Activated T-helper 1 cell treated with anti-CD3 and anti-CD28 coated beads, Interleukin-2, amount 50 U/mL, for 16 hours (primary cell): ENCODE results near the gene RANBP9.

Experiments
- DNase-seq, 2 donors: peaks; one replicate each; pipeline ENCODE4 v3.0.0-alpha.2; 2020; ENCODE audit warnings: low read depth in 1 of 2, low spot score in 1 of 2

Gene RANBP9

DNA sequence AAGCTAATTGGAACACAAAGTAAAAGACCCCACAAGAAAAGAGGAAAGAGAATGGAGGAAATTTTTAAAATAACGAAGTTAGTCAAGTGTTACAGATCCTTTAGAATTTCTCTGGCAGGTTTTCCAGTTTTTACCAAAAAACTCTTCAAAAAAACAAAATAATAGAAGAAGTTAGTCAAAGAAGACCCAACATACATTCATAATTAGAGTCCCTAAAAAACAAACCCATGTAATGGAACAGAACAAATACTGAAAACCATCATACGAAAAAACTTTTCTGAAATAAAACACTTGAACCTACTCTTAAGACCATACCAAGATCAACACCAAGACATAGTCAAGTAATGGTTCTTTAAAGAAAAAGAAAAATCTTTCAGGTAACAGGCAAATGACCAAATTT lies 31.6 kb downstream of the RANBP9 start:
- DNase-seq = no peak

GRCh38 chr6:13678255-13678983 lies 33.2 kb downstream of the RANBP9 start:
- no peak for DNase-seq

DNA sequence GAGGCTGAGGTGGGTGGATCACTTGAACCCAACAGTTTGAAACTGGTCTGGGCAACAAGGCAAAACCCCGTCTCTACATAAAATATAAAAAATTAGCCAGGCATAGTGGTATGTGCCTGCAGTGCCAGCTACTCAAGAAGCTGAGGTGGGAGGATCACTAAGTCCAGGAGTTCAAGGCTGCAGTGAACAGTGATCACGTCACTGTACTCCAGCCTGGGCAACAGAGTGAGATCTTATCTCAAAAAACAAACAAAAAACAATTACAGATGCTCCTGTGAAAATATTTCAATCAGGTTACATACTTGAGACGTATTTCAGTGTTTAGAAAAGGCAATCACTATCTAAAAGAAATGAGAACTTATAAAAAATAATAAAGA lies 33.8 kb downstream of the RANBP9 start:
- DNase-seq = no peak

DNA sequence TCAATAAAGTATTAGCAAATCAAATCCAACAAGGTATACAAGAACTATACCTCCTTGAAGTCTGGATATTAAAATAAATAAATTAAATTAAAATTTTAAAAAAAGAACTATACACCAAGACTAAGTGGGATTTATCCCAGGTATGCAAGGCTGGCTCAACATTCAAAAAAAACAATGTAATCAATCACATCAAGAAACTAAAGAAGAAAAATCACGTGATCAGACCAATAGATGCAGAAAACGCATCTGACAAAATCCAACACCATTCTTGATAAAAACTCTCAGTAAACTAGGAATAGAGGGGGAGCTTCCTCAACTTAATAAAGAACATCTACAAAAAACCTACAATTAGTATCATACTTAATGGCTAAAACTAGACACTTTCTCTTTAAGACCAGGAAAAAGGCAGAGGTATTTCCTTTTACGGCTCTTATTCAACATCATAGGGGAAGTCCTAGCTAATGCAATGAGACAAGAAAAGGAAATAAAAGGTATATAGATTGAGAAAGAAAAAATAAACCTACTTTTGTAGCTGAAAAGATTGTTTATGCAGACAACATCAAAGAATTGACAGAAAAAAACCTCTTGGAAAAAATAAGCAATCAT lies 35.0 kb downstream of the RANBP9 start:
- no peak for DNase-seq

GRCh38 chr6:13674533-13675190 lies 37.0 kb downstream of the RANBP9 start:
- DNase-seq = no peak

DNA sequence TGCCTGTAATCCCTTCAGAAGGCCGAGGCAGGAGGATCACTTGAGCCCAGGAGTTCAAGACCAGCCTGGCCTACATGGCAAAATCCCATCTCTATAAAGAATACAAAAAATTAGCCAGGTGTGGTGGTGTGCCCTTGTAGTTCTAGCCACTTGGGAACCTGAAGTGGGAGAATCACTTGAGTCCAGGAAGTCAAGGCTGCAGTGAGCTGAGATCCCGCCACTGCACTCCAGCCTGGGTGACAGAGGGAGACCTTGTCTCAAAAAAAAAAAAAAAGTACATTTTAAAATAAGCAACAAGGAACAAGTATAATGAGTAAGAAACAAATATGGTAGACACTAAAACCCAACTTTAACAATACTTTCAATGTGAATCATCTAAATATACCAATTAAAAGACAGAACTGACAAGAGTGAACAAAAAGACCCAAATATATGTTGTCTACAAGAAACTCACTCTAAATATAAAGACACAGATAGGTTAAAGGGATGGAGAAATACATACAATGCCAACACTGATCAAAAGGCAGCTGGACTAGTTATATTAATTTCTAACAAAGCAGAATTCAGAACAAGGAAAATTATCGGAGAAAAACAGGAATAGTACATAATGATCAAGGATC lies 37.7 kb downstream of the RANBP9 start:
- DNase-seq = no peak

GRCh38 chr6:13673368-13673767 lies 38.3 kb downstream of the RANBP9 start:
- DNase-seq = no peak

DNA sequence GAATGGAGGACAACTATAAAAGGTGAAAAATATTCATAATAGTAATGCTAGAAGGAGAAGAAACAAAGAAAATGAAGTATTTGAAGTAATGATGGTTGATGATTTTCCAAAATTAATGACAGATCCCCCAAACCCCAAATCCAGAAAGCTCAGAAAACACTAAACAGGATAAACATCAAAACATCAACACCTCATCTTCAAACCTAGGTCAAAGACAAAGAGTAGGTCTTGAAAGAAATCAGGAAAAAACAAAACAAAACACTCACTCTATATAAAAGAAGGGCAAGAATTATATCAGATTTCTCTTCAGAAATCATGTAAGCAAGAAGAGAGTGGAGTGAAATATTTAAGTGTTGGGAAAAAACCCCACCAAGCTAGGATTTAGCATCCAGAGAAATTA lies 38.7 kb downstream of the RANBP9 start:
- DNase-seq = no peak

GRCh38 chr6:13671548-13672127 lies 40.0 kb downstream of the RANBP9 start:
- no peak for DNase-seq

DNA sequence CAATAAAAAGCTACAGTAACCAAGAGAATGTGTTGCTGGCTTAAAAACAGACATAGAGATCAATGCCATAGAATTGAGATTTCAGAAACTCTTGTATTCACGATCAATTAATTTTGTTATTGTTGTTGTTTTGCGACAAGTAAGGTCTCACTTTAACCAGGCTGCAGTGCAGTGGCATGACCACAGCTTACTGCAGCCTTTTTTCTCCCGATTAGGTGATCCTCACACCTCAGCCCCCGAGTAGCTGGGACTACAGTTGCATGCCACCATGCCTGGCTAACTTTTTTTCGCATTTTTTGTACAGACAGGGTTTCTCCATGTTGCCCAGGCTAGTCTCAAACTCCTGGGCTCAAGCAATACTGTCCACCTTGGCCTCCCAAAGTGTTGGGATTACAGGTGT lies 42.2 kb downstream of the RANBP9 start:
- DNase-seq = no peak

DNA sequence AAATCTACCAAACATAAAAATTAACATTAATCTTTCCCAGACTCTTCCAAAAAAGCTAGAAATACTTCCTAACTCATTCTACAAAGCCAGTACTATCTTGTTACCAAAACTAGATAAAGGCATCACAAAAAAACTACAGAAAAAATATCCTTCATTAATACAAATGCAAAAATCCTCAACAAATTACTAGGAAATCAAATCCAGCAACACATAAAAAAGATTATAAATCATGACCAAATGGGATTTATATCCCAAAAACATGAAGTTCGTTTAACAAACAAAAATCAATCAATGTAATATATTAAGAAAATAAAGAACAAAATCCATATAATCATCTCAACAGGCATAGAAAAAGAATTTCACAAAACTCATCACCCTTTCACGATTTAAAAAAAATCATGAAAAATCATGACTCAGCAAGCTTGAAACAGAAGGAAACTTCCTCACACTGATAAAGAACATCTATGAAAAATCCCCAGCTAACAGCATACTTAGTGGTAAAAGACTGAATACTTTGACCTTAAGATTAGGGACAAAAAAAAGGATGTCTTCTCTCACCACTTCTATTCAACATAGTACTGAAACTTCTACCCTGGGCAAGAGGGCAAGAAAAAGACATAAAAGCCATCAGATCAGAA lies 43.2 kb downstream of the RANBP9 start:
- DNase-seq = no peak

DNA sequence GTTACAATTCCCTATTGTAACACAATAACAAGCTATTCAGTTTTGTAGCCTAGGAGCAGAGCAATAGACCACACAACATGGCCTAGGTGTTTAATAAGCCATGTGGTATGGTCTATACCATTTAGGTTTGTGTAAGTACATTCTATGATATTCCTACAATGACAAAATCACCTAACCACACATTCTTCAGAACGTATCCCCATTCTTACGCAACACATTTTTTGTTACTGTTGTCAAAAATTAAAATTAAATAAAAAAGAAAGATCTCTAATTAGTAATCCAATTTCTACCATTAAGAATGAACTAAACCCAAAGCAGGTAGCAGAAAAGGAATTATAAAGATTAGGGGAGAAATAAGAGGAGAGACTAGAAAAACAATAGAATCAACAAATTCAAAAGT lies 44.0 kb downstream of the RANBP9 start:
- DNase-seq = no peak

DNA sequence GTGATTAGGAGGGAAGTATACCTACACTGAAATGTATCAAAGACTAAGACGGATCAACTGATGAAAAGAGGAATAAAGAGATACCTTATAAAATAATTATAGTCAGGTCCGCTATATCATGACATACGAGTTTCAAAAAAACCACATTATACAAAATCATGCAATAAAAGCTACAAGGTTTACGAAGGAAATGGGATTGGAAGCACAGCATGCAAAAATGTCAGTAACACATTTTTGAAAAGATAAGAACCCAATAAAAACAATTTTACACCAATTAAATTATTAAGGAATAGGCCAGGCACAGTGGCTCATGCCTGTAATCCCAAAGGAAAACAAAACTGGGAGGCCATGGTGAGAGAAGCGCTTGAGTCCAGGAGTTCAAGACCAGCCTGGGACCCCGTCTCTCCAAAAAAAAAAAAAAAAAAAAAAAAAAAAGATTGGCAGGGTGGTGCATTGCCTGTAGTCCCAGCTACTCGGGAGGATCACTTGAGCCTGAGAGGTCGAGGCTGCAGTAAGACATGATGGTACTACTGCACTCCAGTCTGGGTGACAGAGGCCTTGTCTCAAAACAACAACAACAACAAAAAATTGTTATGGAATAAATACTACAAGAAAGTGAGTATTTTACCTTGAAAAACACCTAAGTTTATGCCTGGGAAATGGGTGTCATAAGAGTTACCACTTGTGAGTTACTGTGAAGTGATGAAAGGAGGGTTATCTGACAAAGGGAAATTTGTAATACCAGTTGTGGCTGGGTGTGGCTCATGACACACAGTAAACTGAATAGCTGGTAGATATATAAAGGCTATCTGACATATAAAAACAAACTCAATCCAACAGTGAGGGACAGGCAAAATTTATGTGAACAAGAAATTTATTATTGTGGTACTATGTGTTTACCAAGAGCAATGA lies 45.2 kb downstream of the RANBP9 start:
- no peak for DNase-seq

- DNase-seq = no peak
Measured at GRCh38 chr6:13664703-13665352, 46.8 kb downstream of the RANBP9 start.

GRCh38 chr6:13663986-13664385 lies 47.6 kb downstream of the RANBP9 start:
- DNase-seq = no peak

DNA sequence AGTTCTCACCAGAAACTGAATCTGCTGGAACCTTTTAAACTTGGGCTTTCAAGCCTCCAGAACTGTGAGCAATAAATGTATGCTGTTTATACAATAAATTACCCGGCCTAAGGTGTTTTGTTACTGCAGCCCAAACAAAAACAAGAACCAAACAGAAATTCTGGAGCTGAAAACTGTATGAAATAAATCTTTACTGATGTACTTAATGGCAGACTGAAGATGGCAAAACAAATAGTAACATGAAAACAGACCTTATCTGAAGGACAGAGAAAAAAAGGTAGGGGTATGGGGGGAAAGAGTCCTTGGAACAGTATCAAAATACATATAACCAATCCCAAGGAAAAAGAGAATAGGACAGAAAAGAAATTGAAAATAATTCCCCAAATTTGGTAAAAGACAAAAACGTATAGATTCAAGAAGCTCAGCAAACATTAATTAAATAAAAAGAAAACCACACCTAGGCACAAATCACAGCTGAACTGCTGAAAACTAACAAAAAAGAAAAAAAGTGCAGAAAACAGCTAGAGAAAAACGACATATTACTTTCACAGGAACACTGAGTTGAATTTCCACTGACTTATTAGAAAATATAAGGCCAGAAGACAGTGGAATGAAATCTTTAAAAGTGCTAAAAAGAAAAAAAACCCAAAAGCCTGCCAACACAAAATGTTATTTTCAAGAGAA lies 48.8 kb downstream of the RANBP9 start:
- DNase-seq = no peak

DNA sequence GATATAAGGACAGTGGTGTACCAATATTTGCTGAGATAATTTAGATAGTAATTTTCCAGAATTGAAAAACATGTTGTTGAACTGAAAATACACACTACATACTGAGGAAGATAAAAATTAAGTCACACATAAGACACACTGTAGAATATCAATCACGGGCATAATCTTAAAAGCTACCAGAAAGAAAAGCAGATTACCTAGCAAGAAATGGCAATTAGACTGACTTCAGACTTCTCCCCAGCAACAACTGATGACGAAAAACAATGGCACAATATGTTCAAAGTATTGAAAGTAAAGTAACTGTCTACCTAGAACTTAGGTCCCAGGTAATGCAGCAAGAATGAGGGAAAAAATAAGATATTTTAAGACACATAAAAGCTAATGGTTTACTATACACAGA lies 50.0 kb downstream of the RANBP9 start:
- no peak for DNase-seq

DNA sequence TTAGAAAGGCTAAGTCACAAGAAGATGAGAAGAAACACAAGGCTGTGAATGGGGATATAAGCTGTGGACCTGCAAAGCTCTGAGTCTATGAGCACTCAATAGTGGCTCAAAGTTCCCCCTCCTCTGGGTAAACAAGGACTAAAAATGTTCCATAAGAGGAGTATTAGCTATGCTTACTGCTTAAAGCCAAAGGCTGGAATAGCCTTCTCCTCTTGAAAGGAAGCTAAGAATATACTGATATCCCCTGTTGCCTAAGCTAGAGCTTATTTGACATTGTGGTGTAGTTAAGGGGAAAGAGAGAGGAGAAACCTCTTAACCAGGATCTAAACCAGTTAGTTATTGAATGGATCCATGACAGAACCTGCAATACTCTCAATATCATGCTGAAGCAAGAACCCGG lies 50.7 kb downstream of the RANBP9 start:
- no peak for DNase-seq

DNA sequence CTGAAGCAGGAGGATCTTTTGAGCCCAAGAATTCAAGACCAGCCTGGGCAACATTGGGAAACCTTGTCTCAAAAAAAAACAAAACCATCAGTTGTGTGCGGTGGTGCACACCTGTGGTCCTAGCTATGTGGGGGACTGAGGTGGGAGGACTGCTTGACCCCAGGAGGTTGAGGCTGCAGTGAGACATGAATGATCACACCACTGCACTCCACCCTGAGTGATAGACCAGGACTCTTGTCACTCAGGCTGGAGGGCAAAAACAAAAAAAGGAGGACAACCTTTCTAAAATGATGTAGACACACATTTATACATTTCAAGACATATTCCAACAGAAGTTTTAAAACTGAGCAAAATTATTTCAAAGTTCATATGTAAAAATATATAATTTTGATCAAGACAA lies 51.4 kb downstream of the RANBP9 start:
- no peak for DNase-seq
